HEK293 (cell line): ENCODE data around the gene SYNPR.

Experiments used
- CTCF ChIA-PET: fragments of 350-600 bp; formaldehyde crosslinking; extraction: SDS; loops from one replicate; lab custom pipeline; 2021; ENCODE audit warnings: antibody characterized with exemption; lab: Yijun Ruan, JAX
- POLR2A ChIA-PET: fragments of 300-600 bp; formaldehyde crosslinking; extraction: SDS; loops from one replicate; lab custom pipeline; 2020; ENCODE audit warnings: antibody characterized with exemption, inconsistent platforms; lab: Yijun Ruan, JAX
- H3K27ac ChIP-seq: fragments of 200-500 bp; sonication (Bioruptor generic); 2 replicates; pipeline ENCODE4 v1.5.1; 2014; ENCODE audit warnings: low read depth, low read length, control low read depth, inconsistent platforms; ENCODE audit errors: extremely low read depth
- H3K36me3 ChIP-seq, 2 experiments: fragments of 200-500 bp in 1 of 2; sonication (Bioruptor generic) in 1 of 2; 1 replicate in 1 of 2; 2 replicates in 1 of 2; pipeline ENCODE4 v1.5.1; 2014 to 2017; ENCODE audit warnings: inconsistent platforms in 2 of 2, low read length in 2 of 2; ENCODE audit not compliant: control insufficient read depth in 2 of 2, insufficient read depth in 1 of 2
- H3K4me1 ChIP-seq: fragments of 200-500 bp; sonication (Bioruptor generic); 2 replicates; pipeline ENCODE4 v1.5.1; 2014; ENCODE audit warnings: mild to moderate bottlenecking, low read length, inconsistent platforms; ENCODE audit not compliant: control insufficient read depth, insufficient read depth
- H3K4me3 ChIP-seq: 2 replicates; pipeline ENCODE4 v1.5.1; 2011; ENCODE audit warnings: low read depth, mild to moderate bottlenecking, control low read depth, low read length, moderate library complexity
- H3K9me3 ChIP-seq: fragments of 200-500 bp; sonication (Bioruptor generic); 2 replicates; pipeline ENCODE4 v1.5.1; 2014; ENCODE audit warnings: low read depth, low read length, inconsistent platforms; ENCODE audit not compliant: control insufficient read depth, insufficient read depth
- ELK4 ChIP-seq: IDR thresholded peaks from 2 replicates; pipeline ENCODE4 v1.6.1; 2011; ENCODE audit warnings: mild to moderate bottlenecking, low read depth, low read length, borderline replicate concordance
- GLIS2 ChIP-seq: fragments of 450-650 bp; formaldehyde crosslinking; IDR thresholded peaks from 2 replicates; pipeline ENCODE4 v1.5.1; 2016; ENCODE audit warnings: missing biosample characterization, missing genetic modification characterization
- REST ChIP-seq: fragments of 450-650 bp; formaldehyde crosslinking; IDR thresholded peaks from 2 replicates; pipeline ENCODE4 v1.5.1; 2016; ENCODE audit warnings: missing biosample characterization, missing genetic modification characterization
- SALL2 ChIP-seq: fragments of 450-650 bp; formaldehyde crosslinking; IDR thresholded peaks from 2 replicates; pipeline ENCODE4 v1.5.0; 2017; ENCODE audit warnings: missing biosample characterization, mild to moderate bottlenecking, missing genetic modification characterization, borderline replicate concordance
- ZBTB21 ChIP-seq: fragments of 450-650 bp; formaldehyde crosslinking; IDR thresholded peaks from 2 replicates; pipeline ENCODE4 v1.5.1; 2017; ENCODE audit warnings: missing biosample characterization, missing genetic modification characterization
- ZBTB48 ChIP-seq: fragments of 450-650 bp; formaldehyde crosslinking; IDR thresholded peaks from 2 replicates; pipeline ENCODE4 v1.5.1; 2016; ENCODE audit warnings: missing biosample characterization, missing genetic modification characterization
- ZEB2 ChIP-seq: fragments of 450-650 bp; formaldehyde crosslinking; IDR thresholded peaks from 2 replicates; pipeline ENCODE4 v1.5.1; 2016; ENCODE audit warnings: missing biosample characterization, missing genetic modification characterization
- ZFP37 ChIP-seq: fragments of 450-650 bp; formaldehyde crosslinking; IDR thresholded peaks from 2 replicates; pipeline ENCODE4 v1.5.1; 2016; ENCODE audit warnings: missing biosample characterization, missing genetic modification characterization
- ZNF37A ChIP-seq: fragments of 450-650 bp; IDR thresholded peaks from 2 replicates; pipeline ENCODE4 v1.5.1; 2018; ENCODE audit warnings: missing biosample characterization, missing genetic modification characterization
- ZNF426 ChIP-seq: fragments of 450-650 bp; formaldehyde crosslinking; IDR thresholded peaks from 2 replicates; pipeline ENCODE4 v1.5.1; 2017; ENCODE audit warnings: missing biosample characterization, missing genetic modification characterization, mild to moderate bottlenecking, inconsistent platforms, moderate library complexity
- ZNF518A ChIP-seq: fragments of 450-650 bp; formaldehyde crosslinking; conservative IDR thresholded peaks from 2 replicates; pipeline ENCODE4 v1.5.1; 2016; ENCODE audit warnings: low read depth, missing biosample characterization, missing genetic modification characterization
- ZNF529 ChIP-seq: fragments of 450-650 bp; formaldehyde crosslinking; IDR thresholded peaks from 2 replicates; pipeline ENCODE4 v1.5.1; 2017; ENCODE audit warnings: missing genetic modification characterization, missing biosample characterization; ENCODE audit not compliant: insufficient replicate concordance
- ZNF560 ChIP-seq: fragments of 450-650 bp; formaldehyde crosslinking; IDR thresholded peaks from 2 replicates; pipeline ENCODE4 v1.5.1; 2017; ENCODE audit warnings: missing biosample characterization, missing genetic modification characterization, borderline replicate concordance
- ZNF561 ChIP-seq: fragments of 450-650 bp; IDR thresholded peaks from 2 replicates; pipeline ENCODE4 v1.5.1; 2018; ENCODE audit warnings: missing biosample characterization, missing genetic modification characterization, borderline replicate concordance
- ZNF585B ChIP-seq: fragments of 450-650 bp; formaldehyde crosslinking; IDR thresholded peaks from 2 replicates; pipeline ENCODE4 v1.5.1; 2016; ENCODE audit warnings: missing biosample characterization, missing genetic modification characterization
- ZNF677 ChIP-seq: fragments of 450-650 bp; IDR thresholded peaks from 2 replicates; pipeline ENCODE4 v1.5.0; 2018; ENCODE audit warnings: missing biosample characterization, mild to moderate bottlenecking, missing genetic modification characterization, moderate library complexity
- ZNF701 ChIP-seq: fragments of 450-650 bp; formaldehyde crosslinking; IDR thresholded peaks from 2 replicates; pipeline ENCODE4 v1.5.1; 2016; ENCODE audit warnings: missing biosample characterization, missing genetic modification characterization
- ZNF837 ChIP-seq: fragments of 450-650 bp; formaldehyde crosslinking; IDR thresholded peaks from 2 replicates; pipeline ENCODE4 v1.5.1; 2016; ENCODE audit warnings: missing biosample characterization, missing genetic modification characterization
- TF ChIP-seq, protein P1 (sequence below): sonication (generic); formaldehyde crosslinking; IDR thresholded peaks from 2 replicates; pipeline ENCODE4 v1.8.1; 2022; ENCODE audit warnings: mild to moderate bottlenecking, moderate library complexity, missing genetic modification reagents
- TF ChIP-seq, protein P2 (sequence below): fragments of 450-650 bp; formaldehyde crosslinking; IDR thresholded peaks from 2 replicates; pipeline ENCODE4 v1.5.1; 2016; ENCODE audit warnings: missing biosample characterization, missing genetic modification characterization

Gene SYNPR

GRCh38 chr3:63482341-63482740 lies 204.2 kb downstream of the SYNPR start:
- CTCF ChIA-PET, result no interaction called here
- no peak for TF ChIP-seq REST (tag by site-specific recombination)
- no peak for TF ChIP-seq ZNF561 (tag by site-specific recombination)
- TF ChIP-seq ZEB2 (tag by site-specific recombination), result no peak
- no peak for TF ChIP-seq SALL2
- TF ChIP-seq ZNF37A (tag by site-specific recombination), result no peak
- TF ChIP-seq, protein P1, sequence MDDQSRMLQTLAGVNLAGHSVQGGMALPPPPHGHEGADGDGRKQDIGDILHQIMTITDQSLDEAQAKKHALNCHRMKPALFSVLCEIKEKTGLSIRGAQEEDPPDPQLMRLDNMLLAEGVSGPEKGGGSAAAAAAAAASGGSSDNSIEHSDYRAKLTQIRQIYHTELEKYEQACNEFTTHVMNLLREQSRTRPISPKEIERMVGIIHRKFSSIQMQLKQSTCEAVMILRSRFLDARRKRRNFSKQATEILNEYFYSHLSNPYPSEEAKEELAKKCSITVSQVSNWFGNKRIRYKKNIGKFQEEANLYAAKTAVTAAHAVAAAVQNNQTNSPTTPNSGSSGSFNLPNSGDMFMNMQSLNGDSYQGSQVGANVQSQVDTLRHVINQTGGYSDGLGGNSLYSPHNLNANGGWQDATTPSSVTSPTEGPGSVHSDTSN (CRISPR knock-in tag), result no peak
- no peak for TF ChIP-seq ZNF426 (tag by site-specific recombination)
- TF ChIP-seq ZNF585B (tag by site-specific recombination), result no peak
- no peak for TF ChIP-seq ZNF529 (tag by site-specific recombination)
- TF ChIP-seq GLIS2 (tag by site-specific recombination), result no peak
- no peak for TF ChIP-seq ZNF677 (tag by site-specific recombination)
- no peak for TF ChIP-seq ZNF701 (tag by site-specific recombination)
- no peak for TF ChIP-seq ZNF560
- no peak for TF ChIP-seq ZBTB21
- TF ChIP-seq ZNF518A (tag by site-specific recombination), result no peak
- no peak for TF ChIP-seq ZBTB48 (tag by site-specific recombination)
- TF ChIP-seq ELK4, result no peak
- no peak for TF ChIP-seq ZNF837 (tag by site-specific recombination)
- TF ChIP-seq ZFP37, result no peak
- TF ChIP-seq, protein P2, sequence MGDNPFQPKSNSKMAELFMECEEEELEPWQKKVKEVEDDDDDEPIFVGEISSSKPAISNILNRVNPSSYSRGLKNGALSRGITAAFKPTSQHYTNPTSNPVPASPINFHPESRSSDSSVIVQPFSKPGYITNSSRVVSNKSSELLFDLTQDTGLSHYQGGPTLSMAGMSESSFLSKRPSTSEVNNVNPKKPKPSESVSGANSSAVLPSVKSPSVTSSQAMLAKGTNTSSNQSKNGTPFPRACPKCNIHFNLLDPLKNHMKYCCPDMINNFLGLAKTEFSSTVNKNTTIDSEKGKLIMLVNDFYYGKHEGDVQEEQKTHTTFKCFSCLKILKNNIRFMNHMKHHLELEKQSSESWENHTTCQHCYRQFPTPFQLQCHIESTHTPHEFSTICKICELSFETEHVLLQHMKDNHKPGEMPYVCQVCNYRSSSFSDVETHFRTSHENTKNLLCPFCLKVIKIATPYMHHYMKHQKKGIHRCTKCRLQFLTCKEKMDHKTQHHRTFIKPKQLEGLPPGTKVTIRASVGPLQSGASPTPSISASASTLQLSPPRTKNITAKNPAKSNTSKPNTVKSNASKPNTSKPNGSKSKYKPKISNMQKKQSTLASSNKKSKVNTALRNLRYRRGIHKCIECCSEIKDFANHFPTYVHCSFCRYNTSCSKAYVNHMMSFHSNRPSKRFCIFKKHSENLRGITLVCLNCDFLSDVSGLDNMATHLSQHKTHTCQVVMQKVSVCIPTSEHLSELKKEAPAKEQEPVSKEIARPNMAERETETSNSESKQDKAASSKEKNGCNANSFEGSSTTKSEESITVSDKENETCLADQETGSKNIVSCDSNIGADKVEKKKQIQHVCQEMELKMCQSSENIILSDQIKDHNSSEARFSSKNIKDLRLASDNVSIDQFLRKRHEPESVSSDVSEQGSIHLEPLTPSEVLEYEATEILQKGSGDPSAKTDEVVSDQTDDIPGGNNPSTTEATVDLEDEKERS, result no peak
- TF ChIP-seq, all 188 proteins: peak for 0
- no peak overlapping the region for H3K4me3 ChIP-seq
- H3K9me3 ChIP-seq, result no peaks in the 10 kb centered on the region
- POLR2A ChIA-PET, result no interaction called here
- no peak overlapping the region for H3K27ac ChIP-seq
- no peaks in the 10 kb centered on the region for H3K36me3 ChIP-seq
- H3K4me1 ChIP-seq, result no peaks in the 10 kb centered on the region
